NOMO-1 treated with dmso at 0.1 percent for 144 hours (cell line): ENCODE data around the gene ZNF385B.

Source experiments
- DNase-seq: peaks from one replicate; lab custom pipeline; 2025; ENCODE audit not compliant: unreplicated experiment; lab: John Stamatoyannopoulos, UW

ZNF385B gene

DNA sequence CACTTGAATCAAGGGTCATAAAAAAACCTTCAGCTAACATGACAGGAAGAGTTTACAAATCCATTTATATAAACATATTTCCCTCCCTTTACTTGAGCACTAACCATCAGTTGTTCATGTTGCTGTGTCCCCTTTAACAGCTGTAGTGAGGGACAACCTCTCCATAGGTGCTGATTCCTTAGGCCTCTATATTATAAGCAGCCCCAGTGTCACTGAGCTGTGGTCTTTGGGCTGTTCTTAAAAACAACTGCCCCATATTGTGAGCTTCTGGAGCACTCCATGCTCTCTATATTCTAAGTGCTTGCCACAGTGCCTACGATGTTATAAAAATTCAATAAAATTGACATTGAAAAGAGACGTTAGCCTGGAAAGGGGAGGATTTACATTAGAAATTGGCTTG lies 175.3 kb downstream of the ZNF385B start:
- DNase-seq = no peak

DNA sequence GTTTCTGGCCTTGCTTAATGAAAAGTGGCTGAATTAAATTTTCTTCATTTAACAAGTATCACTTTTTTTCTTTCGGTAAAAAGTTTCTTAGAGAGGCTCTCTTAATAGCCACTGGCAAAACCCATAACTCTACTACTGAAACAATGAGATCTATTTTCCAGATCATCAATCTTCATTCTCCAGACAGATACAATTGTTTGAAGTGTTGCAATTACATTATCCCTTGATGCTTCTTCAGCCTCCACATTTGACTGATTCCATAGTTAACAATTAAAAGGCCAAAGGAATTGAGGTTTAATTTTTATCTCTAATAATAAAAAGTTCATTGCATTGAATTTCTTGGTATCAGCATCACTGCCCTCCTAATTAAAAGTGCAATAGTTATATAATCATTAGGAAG lies 176.3 kb downstream of the ZNF385B start:
- DNase-seq = no peak

DNA sequence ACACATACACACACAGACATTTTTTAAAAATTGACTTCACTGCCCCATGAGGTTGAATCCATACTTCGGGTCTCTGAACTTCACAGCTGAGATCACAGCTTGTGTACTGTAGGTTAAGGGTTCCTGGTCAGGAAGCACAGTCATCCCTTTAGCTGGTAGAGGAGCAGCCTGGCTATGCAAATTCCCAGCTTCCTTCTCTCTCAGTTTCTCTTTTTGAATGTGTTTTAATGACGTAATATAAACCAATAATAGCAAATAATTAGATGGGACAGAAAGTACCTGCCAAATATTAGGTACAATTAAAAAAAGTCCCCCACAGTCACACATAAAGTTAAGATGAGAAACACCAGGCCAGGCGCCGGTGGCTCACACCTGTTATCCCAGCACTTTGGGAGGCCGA lies 178.7 kb downstream of the ZNF385B start:
- DNase-seq = no peak

DNA sequence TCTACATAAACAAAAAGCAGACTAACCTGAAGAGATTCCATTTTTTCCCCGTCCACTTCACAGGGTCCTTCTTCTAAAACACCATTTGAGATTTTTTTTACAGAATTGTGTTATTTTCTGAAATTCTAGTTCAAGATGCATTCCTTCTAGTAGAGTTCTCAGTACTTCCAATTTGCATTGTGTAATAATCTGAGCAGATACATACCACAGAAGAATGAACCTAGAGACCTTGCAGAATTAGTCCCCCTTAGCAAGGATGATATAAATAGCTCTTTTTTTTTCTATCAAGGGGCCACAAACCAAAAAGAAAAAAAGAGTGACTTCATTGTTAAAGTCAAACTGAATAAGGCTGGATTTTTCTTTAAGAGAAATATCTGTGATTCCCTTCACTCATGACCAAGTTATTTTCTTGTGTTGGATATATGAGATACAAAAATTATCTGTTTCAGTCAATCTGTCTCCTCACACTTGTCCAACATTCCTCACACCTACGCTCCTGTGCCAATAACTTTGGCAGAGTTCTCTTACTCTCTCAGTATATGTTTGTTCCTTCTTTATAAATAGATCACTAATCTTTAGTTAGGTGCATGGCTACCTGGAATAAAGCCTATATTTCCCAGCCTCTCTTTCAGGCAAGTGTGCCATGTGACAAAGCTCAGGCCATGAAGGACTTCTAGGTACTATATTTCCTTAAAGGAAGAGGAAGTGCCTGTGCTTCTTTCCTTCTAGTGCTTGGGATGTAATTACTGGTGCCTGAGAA lies 183.5 kb downstream of the ZNF385B start:
- DNase-seq = no peak

DNA sequence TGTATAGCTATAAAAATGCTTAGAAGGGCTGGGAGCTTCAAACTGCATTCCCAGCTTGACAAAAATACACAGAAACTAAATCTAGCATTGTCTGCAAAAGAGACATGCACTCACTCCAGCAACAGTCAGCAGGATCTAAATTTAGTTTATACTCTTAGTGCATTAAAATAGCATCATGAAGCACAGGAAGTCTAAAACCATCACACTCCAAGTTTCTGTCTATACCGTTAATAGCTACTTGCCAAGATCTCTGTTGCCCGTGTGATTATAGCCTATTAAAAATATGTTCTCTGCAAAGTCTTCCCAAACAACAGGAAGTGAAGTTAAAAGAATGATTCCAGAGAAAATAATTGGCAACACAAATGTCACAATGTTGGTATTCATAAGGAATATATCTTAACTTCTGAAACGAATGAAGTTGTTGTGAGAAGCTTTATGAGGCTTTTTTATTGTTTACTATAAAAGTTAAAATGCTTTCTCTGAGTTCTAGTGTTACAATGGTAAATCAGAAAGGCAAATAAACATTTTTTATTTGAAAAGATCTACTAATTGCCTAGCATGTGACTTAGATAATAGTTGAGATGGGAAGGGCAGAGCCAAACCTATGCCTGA lies 184.2 kb downstream of the ZNF385B start:
- DNase-seq = no peak

DNA sequence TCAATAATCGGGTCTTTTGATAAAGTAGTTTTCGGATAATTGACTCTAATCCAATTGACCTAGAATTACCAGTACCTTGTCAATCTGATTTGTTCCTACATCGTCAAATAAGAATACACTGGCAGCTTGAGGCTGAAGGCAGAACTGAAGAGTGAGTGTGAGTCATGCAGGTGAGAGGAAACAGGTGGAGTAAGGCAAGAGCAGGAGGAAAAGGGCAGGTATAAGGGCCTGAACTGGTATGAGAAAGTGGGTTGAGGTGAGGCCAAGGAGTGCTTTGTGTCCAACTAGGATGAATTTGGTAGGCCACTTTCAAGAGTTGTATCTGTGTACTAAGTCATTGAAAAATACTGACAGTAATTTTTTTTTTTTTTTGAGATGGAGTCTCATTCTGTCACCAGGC lies 186.0 kb downstream of the ZNF385B start:
- no peak for DNase-seq

DNA sequence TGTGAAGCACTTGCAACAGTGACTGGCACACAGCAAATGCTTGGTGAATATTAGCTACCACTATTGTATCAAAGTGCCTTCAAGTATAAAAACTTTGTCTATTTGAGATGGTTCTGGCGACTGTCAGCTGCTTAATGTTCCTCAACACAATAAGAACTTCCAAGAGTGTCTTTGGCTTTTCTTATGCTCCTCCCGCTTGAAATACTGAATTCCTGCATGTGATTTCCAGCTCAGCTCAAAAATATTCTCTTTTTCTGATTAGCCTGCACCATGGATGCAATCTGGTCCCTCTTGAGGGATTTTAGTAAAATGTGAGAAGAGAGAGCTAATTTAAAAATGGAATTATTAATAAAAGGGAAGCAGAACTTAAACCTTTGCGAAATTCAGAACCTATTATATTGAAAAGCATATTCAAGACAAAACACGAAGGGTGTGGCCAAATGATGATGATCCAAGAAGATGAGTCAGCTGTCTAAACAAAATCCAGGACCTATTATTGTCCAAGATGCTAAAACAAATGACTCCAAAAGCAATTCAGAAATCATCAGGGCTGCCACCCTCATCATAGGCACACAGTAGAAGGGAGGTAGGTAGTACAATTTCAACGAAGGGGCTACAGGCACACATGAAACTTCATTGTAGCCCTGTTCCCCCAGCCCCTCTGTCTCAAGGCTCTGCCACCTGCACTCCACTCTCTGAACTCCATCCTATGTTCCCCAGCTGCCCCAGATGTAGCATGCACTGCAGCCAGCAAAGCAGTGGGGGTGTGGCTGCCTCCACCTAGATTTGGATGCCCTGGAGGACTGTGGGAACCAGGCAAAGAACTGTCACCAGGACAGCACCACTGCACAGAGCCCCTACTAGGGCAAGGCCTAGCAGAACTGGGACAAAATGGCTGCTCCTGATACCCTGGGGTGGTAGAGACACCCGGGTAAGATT lies 190.1 kb downstream of the ZNF385B start:
- no peak for DNase-seq

DNA sequence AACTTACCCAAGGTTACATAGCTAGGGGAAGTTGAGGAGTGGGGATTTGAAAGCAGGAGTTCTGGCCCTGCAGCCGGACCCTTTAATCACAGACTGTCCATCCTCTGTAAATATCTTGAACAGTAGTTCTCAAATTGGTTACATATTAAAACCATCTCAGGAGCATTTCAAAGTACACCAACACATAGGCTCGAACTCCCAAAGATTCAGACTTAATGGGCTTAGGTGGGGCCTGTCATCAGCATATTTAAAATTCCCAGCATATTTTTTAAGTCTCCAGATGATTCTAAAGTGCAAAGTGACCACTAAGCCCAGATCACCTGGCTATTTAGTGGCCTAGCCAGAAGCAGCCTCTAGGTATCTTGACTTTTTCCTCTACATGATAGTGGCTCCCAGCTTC lies 192.2 kb downstream of the ZNF385B start:
- DNase-seq = no peak

DNA sequence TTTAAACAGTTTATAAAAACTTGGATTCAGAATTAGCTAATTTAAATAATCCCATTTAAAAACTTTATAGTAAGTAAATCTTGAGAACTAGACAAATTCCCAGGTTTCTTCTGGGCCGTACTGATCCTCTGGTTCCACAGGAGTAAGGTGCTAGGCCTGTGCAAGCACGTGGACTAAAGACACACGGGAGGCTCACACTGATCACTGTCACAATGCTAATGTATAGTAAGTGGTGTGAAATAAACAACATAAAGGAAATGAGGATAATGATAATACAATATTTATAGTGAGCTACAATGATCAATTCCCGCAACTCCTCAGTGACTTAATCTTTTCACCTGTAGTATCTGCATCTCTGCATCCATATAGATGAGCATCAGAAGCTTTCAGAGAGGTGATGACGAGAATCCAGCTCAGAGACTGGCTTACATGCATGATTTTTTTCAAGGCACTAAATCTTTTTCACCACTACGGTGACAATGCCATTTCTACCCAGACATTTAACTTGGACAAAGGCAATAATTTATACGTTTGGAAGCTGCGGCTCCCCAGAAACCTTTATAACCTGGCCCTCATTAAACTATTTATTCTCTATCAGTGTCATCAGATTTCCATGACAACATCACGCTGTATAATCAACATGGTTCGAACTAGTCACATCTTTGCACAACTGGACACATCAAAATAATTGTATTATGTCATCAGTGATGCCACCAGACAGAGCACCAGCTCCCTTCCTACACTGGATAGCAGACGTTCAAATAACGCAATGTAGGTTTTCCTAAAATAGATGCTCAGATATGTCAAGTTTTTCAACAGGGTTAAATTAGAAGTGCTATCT lies 196.2 kb downstream of the ZNF385B start:
- DNase-seq = no peak

DNA sequence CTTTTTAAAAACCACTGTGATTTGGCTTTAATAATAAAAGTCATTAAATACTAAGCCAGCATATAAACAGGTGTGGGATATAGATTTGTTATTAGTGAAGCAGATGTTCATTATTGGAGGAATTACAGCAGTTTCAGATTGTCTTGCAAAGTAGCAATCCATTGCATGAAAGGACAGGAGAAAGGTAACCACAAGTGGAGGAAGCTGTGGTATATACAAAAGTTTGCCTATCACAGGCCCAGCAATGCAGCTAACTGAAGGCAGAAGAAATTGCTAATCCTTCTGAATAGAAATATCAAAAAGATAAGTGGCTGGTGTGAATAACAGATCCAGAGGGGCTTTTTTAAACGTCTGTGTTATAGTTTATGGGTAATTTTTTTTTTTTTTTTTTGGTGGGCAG lies 199.4 kb downstream of the ZNF385B start:
- no peak for DNase-seq

DNA sequence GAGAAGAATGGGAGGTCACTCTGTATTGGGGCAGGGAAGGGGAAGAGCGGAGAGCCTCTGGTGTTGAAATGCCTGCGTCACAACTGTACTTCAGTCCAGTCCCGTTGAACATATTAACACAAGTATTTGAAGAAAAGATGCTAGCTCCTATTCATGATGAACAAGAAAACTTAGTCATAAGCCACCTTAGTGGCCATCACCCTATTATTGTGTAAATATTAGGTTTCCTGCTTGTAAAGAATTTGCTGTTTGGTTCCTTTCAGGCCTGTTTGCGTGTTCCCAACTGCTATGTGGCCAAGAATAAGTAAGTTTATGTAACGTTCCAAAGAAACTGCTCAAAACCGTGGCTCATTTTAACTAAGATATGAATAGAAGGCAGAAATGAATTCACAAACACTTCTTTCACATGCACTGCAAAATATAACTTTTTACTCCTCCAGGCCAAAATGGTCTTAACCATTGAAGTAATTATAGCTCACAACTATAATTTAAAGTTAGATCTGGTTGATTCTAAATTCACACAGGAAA lies 204.3 kb downstream of the ZNF385B start:
- DNase-seq = no peak

DNA sequence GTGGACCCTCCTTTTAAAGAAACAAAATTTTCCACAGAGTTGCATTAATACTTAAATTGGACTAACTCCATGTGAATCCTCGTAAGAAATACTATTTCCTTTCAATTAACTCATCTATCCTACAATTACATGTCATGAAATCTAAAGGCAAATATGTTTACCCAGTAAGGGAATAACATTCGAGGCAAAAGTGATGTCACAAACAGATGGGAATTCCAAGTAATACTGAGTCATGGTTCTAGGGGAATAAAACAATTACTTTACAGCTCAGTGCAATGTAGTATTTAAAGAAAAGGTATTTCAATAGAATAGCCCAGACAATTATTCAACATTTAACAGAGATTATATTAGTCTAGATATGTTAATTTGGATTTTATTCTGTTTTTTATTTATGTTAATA lies 205.8 kb downstream of the ZNF385B start:
- DNase-seq = no peak

DNA sequence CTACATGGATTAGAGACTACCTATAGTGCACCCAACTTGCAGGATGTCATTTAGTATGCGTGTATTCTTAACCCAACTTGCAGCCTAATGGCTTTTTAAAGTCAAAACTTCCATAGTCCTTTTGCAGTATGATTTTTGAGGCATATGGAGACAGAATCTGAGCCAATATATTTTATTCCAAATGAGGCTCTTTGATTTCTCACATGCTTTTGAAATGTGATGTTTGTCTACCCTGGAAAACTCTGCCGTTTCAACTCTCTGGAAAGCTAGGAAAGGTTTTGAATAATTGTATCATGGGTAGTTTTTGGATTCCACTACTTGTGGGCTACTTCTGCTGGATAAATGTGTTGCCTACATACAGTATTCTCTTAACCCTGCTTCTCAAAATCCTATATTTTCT lies 206.6 kb downstream of the ZNF385B start:
- DNase-seq = no peak

DNA sequence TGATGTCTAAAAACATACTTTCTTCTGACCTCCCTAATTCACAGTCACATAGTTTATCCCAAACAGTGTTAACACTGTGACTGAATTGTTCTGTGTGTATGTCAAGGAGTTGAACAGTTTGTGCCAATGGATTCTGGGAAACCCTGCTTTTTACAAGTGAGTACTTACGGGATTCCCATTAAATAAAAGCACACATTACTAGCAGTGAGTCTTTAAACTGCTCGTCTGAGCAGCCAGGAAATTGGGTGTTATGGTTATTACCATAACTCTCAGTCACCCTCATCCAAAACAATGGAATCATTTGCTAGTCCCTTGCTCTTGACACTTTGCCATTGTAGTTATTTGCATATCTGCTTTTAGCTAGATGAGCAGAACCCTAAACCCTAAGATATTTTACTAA lies 209.1 kb downstream of the ZNF385B start:
- no peak for DNase-seq

DNA sequence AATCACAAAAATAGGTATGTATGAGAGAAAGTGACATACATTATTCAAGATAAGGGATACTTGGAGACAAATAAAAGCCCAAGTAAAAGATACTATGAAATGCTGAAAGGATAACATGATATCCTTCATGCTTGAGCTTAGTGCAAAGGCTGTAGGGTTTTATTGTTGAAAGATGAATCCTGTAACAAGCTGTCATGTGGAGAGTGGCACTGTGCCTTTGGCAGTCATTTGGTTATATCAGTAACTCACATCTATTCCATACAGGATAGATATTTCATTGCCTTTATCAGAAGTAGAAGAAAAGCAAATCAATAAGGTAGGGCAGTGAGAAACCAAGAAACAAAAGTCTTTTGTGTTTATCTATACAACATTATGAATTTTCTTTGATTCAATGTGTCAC lies 211.0 kb downstream of the ZNF385B start:
- DNase-seq = no peak

DNA sequence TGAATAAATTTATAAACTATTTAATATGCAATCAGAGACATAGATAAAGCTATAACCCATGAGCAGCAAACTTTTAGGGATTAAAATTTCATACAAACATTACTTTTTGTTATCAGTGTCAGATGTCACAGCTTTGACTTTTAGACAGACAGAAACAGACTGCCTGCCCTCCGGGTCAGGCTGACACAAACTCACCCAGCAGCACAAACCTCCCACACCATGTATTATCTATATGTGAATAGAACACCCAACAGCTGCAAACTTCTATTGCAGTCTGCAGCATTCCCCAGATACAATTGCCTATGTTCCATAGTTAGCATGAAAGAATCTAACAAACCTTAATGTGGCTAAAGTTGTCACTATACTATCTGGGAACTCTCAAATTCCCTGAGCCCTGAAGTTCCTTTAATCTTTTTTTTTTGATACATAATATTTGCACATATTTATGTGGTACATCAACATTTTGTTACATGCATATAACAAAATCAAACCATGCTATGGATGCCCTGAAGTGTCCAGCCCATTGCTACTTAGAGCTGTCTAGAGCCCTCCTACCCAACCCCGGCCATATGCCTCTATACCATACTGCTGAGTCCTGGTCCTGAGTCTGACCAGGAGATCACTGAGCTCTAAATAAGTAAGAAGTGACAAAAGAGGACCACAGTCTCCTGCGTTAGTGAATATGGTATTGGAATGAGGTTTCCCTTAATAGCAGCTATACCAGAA lies 214.4 kb downstream of the ZNF385B start:
- DNase-seq = no peak

DNA sequence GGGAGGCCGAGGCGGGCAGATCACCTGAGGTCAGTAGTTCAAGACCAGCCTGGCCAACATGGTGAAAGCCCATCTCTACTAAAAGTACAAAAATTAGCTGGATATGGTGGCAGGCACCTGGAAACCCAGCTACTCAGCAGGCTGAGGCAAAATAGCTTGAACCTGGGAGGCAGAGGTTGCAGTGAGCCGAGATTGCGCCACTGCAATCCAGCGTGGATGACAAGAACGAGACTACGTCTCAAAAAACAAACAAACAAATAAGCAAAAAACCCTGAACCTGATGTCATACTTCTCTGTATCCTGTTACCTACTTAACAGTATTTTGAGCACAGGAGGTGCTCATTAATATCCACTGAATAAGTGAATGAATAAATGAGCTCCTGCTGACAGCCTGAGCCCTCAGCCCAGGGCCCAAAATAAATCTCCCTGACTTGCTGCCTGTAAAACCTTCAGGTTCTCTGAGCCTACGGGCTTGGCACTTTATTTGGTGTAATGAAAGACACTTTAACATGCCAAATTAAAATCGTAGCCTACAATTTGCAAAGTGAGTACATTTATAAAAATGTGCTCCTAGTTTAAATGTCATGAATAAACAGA lies 215.1 kb downstream of the ZNF385B start:
- DNase-seq = no peak

DNA sequence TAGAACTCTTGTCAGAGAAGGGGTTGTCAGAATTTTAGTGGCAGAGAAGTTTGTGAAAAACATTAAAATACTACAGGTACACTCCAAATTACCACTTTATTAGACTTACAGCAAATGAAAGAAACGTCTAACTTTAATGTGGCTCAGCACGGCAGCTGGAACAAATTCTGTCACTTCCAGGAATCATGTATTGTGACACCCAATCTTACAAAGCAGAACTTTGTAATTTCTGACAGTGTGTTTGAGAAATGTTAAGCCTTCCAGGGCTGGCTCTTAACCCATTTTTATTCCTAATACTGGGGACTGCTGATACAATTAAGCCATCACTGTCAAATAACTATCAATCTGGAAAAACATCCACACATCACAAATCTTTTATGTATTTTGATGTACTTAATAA lies 216.4 kb downstream of the ZNF385B start:
- DNase-seq = no peak

DNA sequence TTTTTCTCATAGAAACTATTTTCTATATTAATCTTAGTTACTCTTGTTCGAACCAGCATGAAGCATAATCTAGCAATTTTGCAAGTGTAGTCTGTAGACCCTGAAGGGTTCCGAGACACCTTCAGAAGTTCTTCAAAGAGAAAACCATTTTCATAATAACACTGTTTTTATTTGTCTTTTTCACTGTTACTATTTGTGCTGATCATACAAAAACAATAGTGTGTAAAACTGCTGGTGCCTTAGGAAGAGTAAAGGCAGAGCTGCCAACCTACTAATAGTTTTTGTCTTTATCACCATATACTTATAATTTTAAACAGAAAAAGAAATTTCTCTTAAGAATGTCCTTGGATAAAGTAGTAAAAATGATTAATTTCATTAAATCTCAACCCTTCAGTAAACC lies 218.9 kb downstream of the ZNF385B start:
- no peak for DNase-seq

DNA sequence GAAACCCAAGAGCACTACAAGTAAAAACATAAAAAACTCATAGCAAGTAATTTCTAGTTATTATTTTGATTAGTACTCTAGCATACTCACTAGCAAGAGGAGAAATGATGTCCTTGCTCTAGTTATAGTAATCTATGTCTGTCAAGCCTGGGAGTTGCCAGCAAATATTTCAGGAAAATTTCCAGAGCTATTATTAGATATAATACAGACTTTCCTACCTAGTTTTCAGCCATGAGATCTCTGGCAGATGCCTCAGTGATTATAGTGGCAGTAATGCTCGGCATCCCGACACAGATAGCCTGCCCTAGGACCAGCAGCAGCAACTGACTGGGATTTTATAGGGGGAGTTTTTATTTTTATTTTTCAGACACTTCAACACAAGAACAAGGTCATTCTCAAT lies 224.4 kb downstream of the ZNF385B start:
- DNase-seq = no peak
